GM12878 (cell line): ENCODE data around the gene MAST2.

Experiments
- CREB1 ChIP-seq: IDR thresholded peaks from 2 replicates; pipeline ENCODE4 v1.6.1; 2012; ENCODE audit warnings: low read depth, mild to moderate bottlenecking, inconsistent platforms
- EZH2 ChIP-seq: IDR thresholded peaks from 2 replicates; pipeline ENCODE4 v1.6.1; 2012; ENCODE audit warnings: low read depth, mild to moderate bottlenecking, control low read depth, inconsistent platforms, low read length, borderline replicate concordance; ENCODE audit not compliant: control insufficient read depth
- FOS ChIP-seq: IDR thresholded peaks from 3 replicates; pipeline ENCODE4 v1.6.1; 2011; ENCODE audit warnings: borderline replicate concordance; ENCODE audit not compliant: insufficient read length; ENCODE audit errors: extremely low read depth
- HDAC6 ChIP-seq: fragments of 200-600 bp; sonication (generic); IDR thresholded peaks from one replicate; pipeline ENCODE4 v1.8.0; 2017; ENCODE audit warnings: antibody characterized with exemption; ENCODE audit not compliant: unreplicated experiment
- MEF2A ChIP-seq: IDR thresholded peaks from 2 replicates; pipeline ENCODE4 v1.6.1; 2011; ENCODE audit warnings: low read depth, mild to moderate bottlenecking, low read length, moderate library complexity; ENCODE audit not compliant: insufficient read depth
- POLR2A ChIP-seq: IDR thresholded peaks from 2 replicates; pipeline ENCODE4 v1.6.1; 2011; ENCODE audit warnings: low read depth, mild to moderate bottlenecking, low read length
- RAD21 ChIP-seq: IDR thresholded peaks from 2 replicates; pipeline ENCODE4 v1.6.1; 2011; ENCODE audit warnings: mild to moderate bottlenecking, low read depth, low read length, moderate library complexity; ENCODE audit not compliant: insufficient read depth
- SMAD1 ChIP-seq: fragments of 450-650 bp; IDR thresholded peaks from 2 replicates; pipeline ENCODE4 v1.6.1; 2018; ENCODE audit warnings: mild to moderate bottlenecking, low read depth; ENCODE audit not compliant: partially characterized antibody
- ZSCAN29 ChIP-seq: fragments of 450-650 bp; IDR thresholded peaks from 2 replicates; pipeline ENCODE4 v1.6.1; 2017; ENCODE audit warnings: mild to moderate bottlenecking, moderate library complexity
- TF ChIP-seq, protein P1 (sequence below), 3 experiments: IDR thresholded peaks in 2 of 3; conservative IDR thresholded peaks in 1 of 3; 2 replicates each; pipeline ENCODE4 v1.5.1; 2011; ENCODE audit warnings: low read depth in 3 of 3, low read length in 3 of 3, mild to moderate bottlenecking in 3 of 3, control low read depth in 2 of 3, moderate library complexity in 2 of 3, inconsistent platforms in 1 of 3, mixed read lengths in 1 of 3; ENCODE audit not compliant: control insufficient read depth in 2 of 3, insufficient read depth in 1 of 3; ENCODE audit errors: extremely low read depth in 1 of 3
- TF ChIP-seq, protein P2 (sequence below): IDR thresholded peaks from 2 replicates; pipeline ENCODE4 v1.6.1; 2012; ENCODE audit warnings: mild to moderate bottlenecking, low read depth, low read length
- TF ChIP-seq, protein P3 (sequence below): fragments of 450-650 bp; IDR thresholded peaks from 2 replicates; pipeline ENCODE4 v1.6.1; 2018; ENCODE audit warnings: borderline replicate concordance, mild to moderate bottlenecking; ENCODE audit not compliant: partially characterized antibody

DNA sequence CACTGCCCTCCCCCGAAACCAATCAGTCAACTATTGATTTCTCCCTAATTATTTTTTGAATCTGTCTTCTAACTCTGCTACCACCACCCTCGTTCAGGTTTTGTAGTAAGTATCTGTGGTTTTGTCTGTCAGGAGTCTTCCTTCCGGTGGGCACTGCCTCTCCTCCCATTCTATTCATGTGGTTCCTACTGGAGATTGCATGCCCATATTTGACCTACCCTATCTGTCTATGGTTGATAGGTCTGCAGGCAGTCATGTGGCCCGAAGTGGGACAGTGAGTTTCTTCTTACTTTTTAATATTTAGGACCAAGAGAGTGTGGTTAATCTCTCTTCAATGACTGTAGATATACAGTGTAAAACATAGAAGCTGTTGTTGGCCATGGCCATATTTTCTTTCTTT, 17.8 kb upstream of the MAST2 start:
- TF ChIP-seq EZH2 (no peak), ZSCAN29 (no peak), SMAD1 (no peak), CREB1 (no peak), POLR2A (no peak), FOS (no peak), RAD21 (no peak), MEF2A (no peak), HDAC6 (no peak)
- TF ChIP-seq, protein P1, sequence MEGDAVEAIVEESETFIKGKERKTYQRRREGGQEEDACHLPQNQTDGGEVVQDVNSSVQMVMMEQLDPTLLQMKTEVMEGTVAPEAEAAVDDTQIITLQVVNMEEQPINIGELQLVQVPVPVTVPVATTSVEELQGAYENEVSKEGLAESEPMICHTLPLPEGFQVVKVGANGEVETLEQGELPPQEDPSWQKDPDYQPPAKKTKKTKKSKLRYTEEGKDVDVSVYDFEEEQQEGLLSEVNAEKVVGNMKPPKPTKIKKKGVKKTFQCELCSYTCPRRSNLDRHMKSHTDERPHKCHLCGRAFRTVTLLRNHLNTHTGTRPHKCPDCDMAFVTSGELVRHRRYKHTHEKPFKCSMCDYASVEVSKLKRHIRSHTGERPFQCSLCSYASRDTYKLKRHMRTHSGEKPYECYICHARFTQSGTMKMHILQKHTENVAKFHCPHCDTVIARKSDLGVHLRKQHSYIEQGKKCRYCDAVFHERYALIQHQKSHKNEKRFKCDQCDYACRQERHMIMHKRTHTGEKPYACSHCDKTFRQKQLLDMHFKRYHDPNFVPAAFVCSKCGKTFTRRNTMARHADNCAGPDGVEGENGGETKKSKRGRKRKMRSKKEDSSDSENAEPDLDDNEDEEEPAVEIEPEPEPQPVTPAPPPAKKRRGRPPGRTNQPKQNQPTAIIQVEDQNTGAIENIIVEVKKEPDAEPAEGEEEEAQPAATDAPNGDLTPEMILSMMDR (IDR thresholded peaks at IDR 0.05 in 2 of 3, conservative IDR thresholded peaks at IDR 0.05 in 1 of 3; ENCODE audit: control insufficient read depth in 2 of 3, extremely low read depth in 1 of 3, insufficient read depth in 1 of 3, low read depth in 3 of 3, low read length in 3 of 3): no peak
- TF ChIP-seq, protein P2, sequence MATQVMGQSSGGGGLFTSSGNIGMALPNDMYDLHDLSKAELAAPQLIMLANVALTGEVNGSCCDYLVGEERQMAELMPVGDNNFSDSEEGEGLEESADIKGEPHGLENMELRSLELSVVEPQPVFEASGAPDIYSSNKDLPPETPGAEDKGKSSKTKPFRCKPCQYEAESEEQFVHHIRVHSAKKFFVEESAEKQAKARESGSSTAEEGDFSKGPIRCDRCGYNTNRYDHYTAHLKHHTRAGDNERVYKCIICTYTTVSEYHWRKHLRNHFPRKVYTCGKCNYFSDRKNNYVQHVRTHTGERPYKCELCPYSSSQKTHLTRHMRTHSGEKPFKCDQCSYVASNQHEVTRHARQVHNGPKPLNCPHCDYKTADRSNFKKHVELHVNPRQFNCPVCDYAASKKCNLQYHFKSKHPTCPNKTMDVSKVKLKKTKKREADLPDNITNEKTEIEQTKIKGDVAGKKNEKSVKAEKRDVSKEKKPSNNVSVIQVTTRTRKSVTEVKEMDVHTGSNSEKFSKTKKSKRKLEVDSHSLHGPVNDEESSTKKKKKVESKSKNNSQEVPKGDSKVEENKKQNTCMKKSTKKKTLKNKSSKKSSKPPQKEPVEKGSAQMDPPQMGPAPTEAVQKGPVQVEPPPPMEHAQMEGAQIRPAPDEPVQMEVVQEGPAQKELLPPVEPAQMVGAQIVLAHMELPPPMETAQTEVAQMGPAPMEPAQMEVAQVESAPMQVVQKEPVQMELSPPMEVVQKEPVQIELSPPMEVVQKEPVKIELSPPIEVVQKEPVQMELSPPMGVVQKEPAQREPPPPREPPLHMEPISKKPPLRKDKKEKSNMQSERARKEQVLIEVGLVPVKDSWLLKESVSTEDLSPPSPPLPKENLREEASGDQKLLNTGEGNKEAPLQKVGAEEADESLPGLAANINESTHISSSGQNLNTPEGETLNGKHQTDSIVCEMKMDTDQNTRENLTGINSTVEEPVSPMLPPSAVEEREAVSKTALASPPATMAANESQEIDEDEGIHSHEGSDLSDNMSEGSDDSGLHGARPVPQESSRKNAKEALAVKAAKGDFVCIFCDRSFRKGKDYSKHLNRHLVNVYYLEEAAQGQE: no peak
- TF ChIP-seq, protein P3, sequence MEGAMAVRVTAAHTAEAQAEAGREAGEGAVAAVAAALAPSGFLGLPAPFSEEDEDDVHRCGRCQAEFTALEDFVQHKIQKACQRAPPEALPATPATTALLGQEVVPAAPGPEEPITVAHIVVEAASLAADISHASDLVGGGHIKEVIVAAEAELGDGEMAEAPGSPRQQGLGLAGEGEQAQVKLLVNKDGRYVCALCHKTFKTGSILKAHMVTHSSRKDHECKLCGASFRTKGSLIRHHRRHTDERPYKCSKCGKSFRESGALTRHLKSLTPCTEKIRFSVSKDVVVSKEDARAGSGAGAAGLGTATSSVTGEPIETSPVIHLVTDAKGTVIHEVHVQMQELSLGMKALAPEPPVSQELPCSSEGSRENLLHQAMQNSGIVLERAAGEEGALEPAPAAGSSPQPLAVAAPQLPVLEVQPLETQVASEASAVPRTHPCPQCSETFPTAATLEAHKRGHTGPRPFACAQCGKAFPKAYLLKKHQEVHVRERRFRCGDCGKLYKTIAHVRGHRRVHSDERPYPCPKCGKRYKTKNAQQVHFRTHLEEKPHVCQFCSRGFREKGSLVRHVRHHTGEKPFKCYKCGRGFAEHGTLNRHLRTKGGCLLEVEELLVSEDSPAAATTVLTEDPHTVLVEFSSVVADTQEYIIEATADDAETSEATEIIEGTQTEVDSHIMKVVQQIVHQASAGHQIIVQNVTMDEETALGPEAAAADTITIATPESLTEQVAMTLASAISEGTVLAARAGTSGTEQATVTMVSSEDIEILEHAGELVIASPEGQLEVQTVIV: no peak
